ENCODE measurements around the gene DPH1. TPM values are rescaled to one million over a fixed set of nuclear protein-coding genes. Genes with fewer than 3 reads are reported as not detected.

Gene DPH1
- total RNA-seq, 4 donors from 2014 or later: 25.9 to 130 (median 64.5) TPM

DNA sequence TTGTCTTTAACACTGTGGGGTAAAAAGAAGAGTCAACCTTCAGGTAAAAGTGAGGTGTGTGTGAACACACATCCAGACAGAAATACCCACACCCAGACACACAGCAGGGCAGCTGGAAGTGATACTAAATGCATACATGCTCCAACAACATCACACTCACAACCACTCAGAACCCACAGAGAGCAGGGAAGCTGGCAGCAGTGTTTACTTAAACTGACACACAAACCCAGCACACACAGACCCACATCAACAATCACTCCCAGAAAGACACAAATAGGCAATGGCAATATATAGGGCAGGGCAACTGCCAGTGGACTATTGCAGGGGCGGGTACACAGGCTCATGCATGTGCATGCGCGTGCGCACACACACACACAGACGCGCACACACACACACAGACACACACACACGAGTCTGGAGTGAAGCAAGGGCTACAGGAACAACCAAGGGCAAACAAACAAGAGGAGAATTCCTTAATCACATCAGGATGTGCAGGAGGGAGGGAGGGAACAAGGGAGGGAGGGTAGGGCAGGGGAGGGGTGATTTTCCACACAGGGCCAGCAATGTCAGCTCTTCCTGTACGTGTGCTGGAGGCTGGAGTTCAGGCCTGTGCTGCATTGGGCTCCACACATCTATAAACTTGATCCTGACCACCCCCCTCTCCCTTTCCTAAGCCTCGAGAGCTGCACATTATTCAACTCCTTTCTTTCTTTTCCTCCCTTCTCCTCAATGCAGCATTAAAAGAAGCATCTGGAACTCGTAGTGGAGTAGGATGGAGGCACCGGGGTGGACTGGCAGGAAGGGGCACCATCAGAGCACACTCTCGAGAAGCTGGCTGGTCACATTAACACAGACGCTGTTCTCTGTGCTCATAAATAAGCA is 55.1 kb downstream of the DPH1 start:
- H3K27me3 ChIP-seq: no peaks in the 10 kb centered on the region
- peak in 2 of 3 donors; percentile 87 for DNase-seq
- peaks cover 0 to 17% (median 0%) of the 10 kb centered on the region in 3 donors for H3K36me3 ChIP-seq
- H3K4me3 ChIP-seq: no peak overlapping the region
- peaks cover 10 to 80% (median 47%) of the 10 kb centered on the region in 4 donors for H3K4me1 ChIP-seq
- peak in 1 of 2 donors; percentile 12 for TF ChIP-seq POLR2A (IDR thresholded peaks at IDR 0.05)
- TF ChIP-seq, protein P1, sequence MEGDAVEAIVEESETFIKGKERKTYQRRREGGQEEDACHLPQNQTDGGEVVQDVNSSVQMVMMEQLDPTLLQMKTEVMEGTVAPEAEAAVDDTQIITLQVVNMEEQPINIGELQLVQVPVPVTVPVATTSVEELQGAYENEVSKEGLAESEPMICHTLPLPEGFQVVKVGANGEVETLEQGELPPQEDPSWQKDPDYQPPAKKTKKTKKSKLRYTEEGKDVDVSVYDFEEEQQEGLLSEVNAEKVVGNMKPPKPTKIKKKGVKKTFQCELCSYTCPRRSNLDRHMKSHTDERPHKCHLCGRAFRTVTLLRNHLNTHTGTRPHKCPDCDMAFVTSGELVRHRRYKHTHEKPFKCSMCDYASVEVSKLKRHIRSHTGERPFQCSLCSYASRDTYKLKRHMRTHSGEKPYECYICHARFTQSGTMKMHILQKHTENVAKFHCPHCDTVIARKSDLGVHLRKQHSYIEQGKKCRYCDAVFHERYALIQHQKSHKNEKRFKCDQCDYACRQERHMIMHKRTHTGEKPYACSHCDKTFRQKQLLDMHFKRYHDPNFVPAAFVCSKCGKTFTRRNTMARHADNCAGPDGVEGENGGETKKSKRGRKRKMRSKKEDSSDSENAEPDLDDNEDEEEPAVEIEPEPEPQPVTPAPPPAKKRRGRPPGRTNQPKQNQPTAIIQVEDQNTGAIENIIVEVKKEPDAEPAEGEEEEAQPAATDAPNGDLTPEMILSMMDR (IDR thresholded peaks at IDR 0.05): no peak
- peak overlapping the region; percentile 81 to 99 (median 89) for H3K27ac ChIP-seq
- H3K9me3 ChIP-seq: no peaks in the 10 kb centered on the region

DNA sequence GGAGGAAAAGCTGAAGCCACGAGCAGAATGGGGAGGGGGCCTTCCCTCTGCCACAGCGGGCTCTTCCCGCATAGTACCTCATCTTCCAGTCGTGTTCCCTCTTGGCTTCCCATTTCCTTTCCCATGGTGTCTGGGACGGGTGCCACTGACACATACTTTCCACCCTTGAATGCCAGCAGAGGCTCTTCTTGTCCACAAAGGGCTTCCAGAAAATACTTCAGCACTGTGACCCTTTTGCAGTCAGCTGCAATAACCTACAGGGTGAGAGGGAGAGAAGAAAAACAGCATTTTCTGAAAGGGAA is 55.6 kb downstream of the DPH1 start:
- DNase-seq: no peak
- H3K27ac ChIP-seq: peak overlapping the region; percentile 81 to 99 (median 90)

DNA sequence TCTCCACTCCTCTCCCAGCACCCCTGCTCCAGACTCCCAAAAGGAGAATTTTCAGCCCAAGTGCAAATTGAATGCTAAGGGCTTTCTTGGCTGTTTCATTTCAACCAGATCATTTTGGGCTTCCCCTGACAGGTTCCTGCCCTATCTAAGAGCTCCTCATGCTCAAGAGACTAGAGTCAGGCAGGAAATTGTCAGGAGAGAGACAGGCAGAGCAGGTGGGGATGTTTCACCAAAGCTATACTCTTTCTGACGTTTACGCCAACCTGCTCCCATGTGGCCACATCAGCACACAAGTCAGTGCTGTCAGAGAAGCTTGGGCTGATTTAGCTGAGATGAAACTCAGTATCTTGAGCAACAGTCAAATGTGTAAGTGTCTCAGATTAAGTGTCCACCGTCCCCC is 56.4 kb downstream of the DPH1 start:
- Histone ChIP-seq H3K9me3 (no peaks in the 10 kb centered on the region), H3K36me3 (peaks cover 0 to 4% (median 0%) of the 10 kb centered on the region in 3 donors), H3K4me3 (no peak overlapping the region), H3K27ac (peak overlapping the region; percentile 35 to 99 (median 90)), H3K4me1 (peaks cover 10 to 93% (median 49%) of the 10 kb centered on the region in 4 donors), H3K27me3 (no peaks in the 10 kb centered on the region)
- DNase-seq: no peak
- no peak for TF ChIP-seq POLR2A (IDR thresholded peaks at IDR 0.05)
- TF ChIP-seq, protein P1 (IDR thresholded peaks at IDR 0.05): no peak

More for the DNA sequence above, 55.6 kb downstream of the DPH1 start:
- Histone ChIP-seq H3K27me3 (no peaks in the 10 kb centered on the region), H3K4me3 (no peak overlapping the region), H3K36me3 (peaks cover 0 to 11% (median 0%) of the 10 kb centered on the region in 3 donors), H3K4me1 (peaks cover 10 to 86% (median 49%) of the 10 kb centered on the region in 4 donors), H3K9me3 (no peaks in the 10 kb centered on the region)
- TF ChIP-seq POLR2A (IDR thresholded peaks at IDR 0.05): no peak
- TF ChIP-seq, protein P1 (IDR thresholded peaks at IDR 0.05): no peak

DNA sequence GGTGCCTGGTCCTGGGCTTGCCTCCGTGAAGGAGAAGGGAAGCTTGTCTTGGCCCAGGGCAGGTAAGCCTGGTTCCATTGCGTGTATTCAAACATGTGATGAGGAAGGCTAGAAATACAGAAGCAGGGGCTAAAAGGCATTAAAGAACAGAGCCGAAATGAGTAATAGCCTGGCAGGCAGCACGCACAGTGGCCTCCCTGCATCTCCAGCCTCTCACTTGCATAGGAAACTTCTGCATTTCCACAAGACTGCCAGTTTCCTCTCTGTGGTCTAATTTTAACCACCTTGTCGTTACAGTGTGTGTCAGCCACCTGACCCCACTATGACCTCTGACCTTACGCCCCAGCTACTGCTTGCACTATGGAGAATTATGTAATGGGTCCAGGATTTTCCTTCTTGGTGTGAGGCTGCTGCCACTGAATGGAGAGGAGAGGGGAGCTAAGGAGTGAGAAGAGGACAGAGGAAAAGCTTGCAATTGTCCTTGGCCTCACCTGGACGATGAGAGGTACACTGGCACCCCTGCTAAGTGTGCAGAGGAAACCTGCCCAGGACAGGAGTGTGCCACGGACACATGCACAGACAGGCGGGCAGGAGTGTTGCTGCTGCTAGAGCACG is 57.8 kb downstream of the DPH1 start:
- peak in 2 of 3 donors; percentile 76 to 78 for DNase-seq
- H3K4me1 ChIP-seq: peaks cover 6 to 83% (median 49%) of the 10 kb centered on the region in 4 donors

DNA sequence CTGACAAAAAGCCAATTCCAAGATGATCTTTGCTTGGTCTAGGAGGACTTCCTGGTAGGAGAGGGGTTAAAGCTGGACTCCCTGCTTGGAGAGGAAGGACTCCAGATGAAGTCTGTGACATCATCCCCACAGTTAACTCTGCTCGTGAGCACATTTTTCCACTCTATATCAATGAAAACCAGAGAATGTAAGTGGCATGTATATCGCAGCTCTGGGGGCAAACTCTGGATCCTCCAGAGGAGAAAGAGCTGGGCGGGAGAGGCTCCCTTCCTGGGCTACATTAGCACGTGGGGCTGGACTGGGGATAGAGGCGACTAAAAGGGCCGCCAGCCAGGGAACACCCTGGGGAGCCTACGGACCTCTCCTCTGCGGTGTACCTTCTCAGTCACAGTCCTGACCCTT is 59.1 kb downstream of the DPH1 start:
- no peaks in the 10 kb centered on the region for H3K36me3 ChIP-seq
- H3K9me3 ChIP-seq: no peaks in the 10 kb centered on the region
- DNase-seq: no peak
- H3K4me1 ChIP-seq: peaks cover 2 to 69% (median 41%) of the 10 kb centered on the region in 4 donors
- peak overlapping the region; percentile 85 to 94 (median 89) for H3K27ac ChIP-seq
- H3K27me3 ChIP-seq: no peaks in the 10 kb centered on the region
- H3K4me3 ChIP-seq: peak overlapping the region; percentile 33 to 50 (median 38)
- TF ChIP-seq, protein P1 (IDR thresholded peaks at IDR 0.05): no peak
- no peak for TF ChIP-seq POLR2A (IDR thresholded peaks at IDR 0.05)

More for the DNA sequence above, 57.8 kb downstream of the DPH1 start:
- TF ChIP-seq, protein P1 (IDR thresholded peaks at IDR 0.05): no peak
- TF ChIP-seq POLR2A (IDR thresholded peaks at IDR 0.05): no peak
- Histone ChIP-seq H3K4me3 (no peak overlapping the region), H3K9me3 (no peaks in the 10 kb centered on the region), H3K27ac (peak overlapping the region; percentile 85 to 94 (median 89)), H3K36me3 (no peaks in the 10 kb centered on the region), H3K27me3 (no peaks in the 10 kb centered on the region)

Measured in Peyer's patch (tissue), 4 donors.